ENCODE data around the gene SV2C. TPM values are rescaled to one million over a fixed set of nuclear protein-coding genes. Genes with fewer than 3 reads are reported as not detected.

Gene SV2C
- polyA plus RNA-seq, 1 donor (not counting 4 experiments of a cell fraction or from before 2014, with no cell fraction given): 0.34 TPM

DNA sequence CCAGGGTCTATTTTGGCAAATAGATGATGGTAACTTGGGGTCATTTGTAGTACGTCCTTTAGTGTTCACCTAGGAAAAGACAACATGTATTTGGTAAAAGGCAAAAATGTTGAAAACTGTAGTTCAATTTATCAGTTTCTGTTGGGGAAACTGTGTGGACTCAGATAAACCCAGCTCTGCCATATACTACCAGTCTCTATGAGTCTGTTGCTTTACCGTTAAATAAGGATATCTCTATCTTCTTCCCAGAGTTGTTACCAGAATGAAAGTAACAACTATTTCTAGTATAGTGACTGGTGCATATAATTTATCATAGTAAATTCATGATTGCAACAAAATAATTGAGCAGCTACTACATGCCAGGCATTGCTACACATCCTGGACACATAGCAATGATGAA is 316.1 kb downstream of the SV2C start:
- H3K9me3 ChIP-seq (ENCODE audit: control insufficient read depth, low read depth, low read length): no peaks in the 10 kb centered on the region
- H3K79me2 ChIP-seq (ENCODE audit: control insufficient read depth, insufficient read depth, low read length): no peaks in the 10 kb centered on the region
- no peaks in the 10 kb centered on the region for H3K4me1 ChIP-seq (ENCODE audit: control insufficient read depth, extremely low read depth, insufficient read depth, low read length)
- DNase-seq (ENCODE audit: low read depth, low spot score): no peak
- FAIRE-seq: no peak
- dilution Hi-C loops (cut with MboI; ENCODE audit: extremely low pct_ligation_motif_present, low sequenced_read_pairs): no loop called here
- H3K9ac ChIP-seq (ENCODE audit: control insufficient read depth, extremely low read depth, insufficient read depth, low read length): no peak overlapping the region
- TF ChIP-seq EZH2 (IDR thresholded peaks at IDR 0.05; ENCODE audit: low read length) (no peak), CTCF (optimal IDR thresholded peaks at IDR 0.05 in 1 of 3, IDR thresholded peaks at IDR 0.05 in 1 of 3, conservative IDR thresholded peaks at IDR 0.05 in 1 of 3; ENCODE audit: extremely low read depth in 1 of 3, insufficient read depth in 2 of 3, low read length in 3 of 3) (no peak)
- H3K4me3 ChIP-seq (ENCODE audit: control insufficient read depth in 2 of 3, extremely low read depth in 1 of 3, insufficient read depth in 2 of 3, low read depth in 1 of 3, low read length in 3 of 3): no peak overlapping the region
- H3K27ac ChIP-seq (ENCODE audit: control insufficient read depth, insufficient read depth, low read length): no peak overlapping the region
- peaks cover 35% of the 10 kb centered on the region for H3K27me3 ChIP-seq (ENCODE audit: control insufficient read depth, extremely low read depth, insufficient read depth, low read length)
- H4K20me1 ChIP-seq (ENCODE audit: control insufficient read depth, extremely low read depth, insufficient read depth, low read length): no peaks in the 10 kb centered on the region
- no peaks in the 10 kb centered on the region for H3K36me3 ChIP-seq (ENCODE audit: control insufficient read depth in 2 of 2, extremely low read depth in 1 of 2, insufficient read depth in 2 of 2, low read length in 2 of 2)
- H2AFZ ChIP-seq (ENCODE audit: control insufficient read depth, low read length): no peak overlapping the region
- no peak overlapping the region for H3K4me2 ChIP-seq (ENCODE audit: control insufficient read depth, extremely low read depth, insufficient read depth, low read depth, low read length)
- no peaks in the 10 kb centered on the region for H3K9me1 ChIP-seq (ENCODE audit: control insufficient read depth, extremely low read depth, insufficient read depth, low read length)

GRCh38 chr5:76400466-76400865 is 317.3 kb downstream of the SV2C start:
- Histone ChIP-seq H3K9me1 (ENCODE audit: control insufficient read depth, extremely low read depth, insufficient read depth, low read length) (no peaks in the 10 kb centered on the region), H3K4me2 (ENCODE audit: control insufficient read depth, extremely low read depth, insufficient read depth, low read depth, low read length) (no peak overlapping the region), H3K9me3 (ENCODE audit: control insufficient read depth, low read depth, low read length) (no peaks in the 10 kb centered on the region), H3K27ac (ENCODE audit: control insufficient read depth, insufficient read depth, low read length) (no peak overlapping the region), H3K9ac (ENCODE audit: control insufficient read depth, extremely low read depth, insufficient read depth, low read length) (no peak overlapping the region), H4K20me1 (ENCODE audit: control insufficient read depth, extremely low read depth, insufficient read depth, low read length) (no peaks in the 10 kb centered on the region), H2AFZ (ENCODE audit: control insufficient read depth, low read length) (no peak overlapping the region), H3K36me3 (ENCODE audit: control insufficient read depth in 2 of 2, extremely low read depth in 1 of 2, insufficient read depth in 2 of 2, low read length in 2 of 2) (no peaks in the 10 kb centered on the region), H3K27me3 (ENCODE audit: control insufficient read depth, extremely low read depth, insufficient read depth, low read length) (peaks cover 46% of the 10 kb centered on the region), H3K4me1 (ENCODE audit: control insufficient read depth, extremely low read depth, insufficient read depth, low read length) (no peaks in the 10 kb centered on the region), H3K79me2 (ENCODE audit: control insufficient read depth, insufficient read depth, low read length) (no peaks in the 10 kb centered on the region), H3K4me3 (ENCODE audit: control insufficient read depth in 2 of 3, extremely low read depth in 1 of 3, insufficient read depth in 2 of 3, low read depth in 1 of 3, low read length in 3 of 3) (no peak overlapping the region)
- FAIRE-seq (no peak), DNase-seq (ENCODE audit: low read depth, low spot score) (no peak)
- dilution Hi-C loops (cut with MboI; ENCODE audit: extremely low pct_ligation_motif_present, low sequenced_read_pairs): no loop called here
- TF ChIP-seq CTCF (optimal IDR thresholded peaks at IDR 0.05 in 1 of 3, IDR thresholded peaks at IDR 0.05 in 1 of 3, conservative IDR thresholded peaks at IDR 0.05 in 1 of 3; ENCODE audit: extremely low read depth in 1 of 3, insufficient read depth in 2 of 3, low read length in 3 of 3): no peak

Data from keratinocyte (primary cell).